Spleen (tissue), 11 donors: Measurements from ENCODE around the gene YTHDF1. TPM values are rescaled to one million over a fixed set of nuclear protein-coding genes. Genes with fewer than 3 reads are reported as not detected.

ENCODE experiments used
- DNase-seq: peaks from one replicate; pipeline ENCODE4 v3.0.0-alpha.2; 2020
- H3K27ac ChIP-seq, 8 donors: fragments of 200-600 bp; sonication (generic) in 7 of 8; 1 replicate in 4 of 8; 2 replicates in 4 of 8; pipeline versions ENCODE4 v1.5.0 to v1.8.0; 2016 to 2021; ENCODE audit warnings: inconsistent platforms in 4 of 8, mild to moderate bottlenecking in 4 of 8, moderate library complexity in 1 of 8
- H3K27me3 ChIP-seq, 7 donors: fragments of 200-600 bp; sonication (generic) in 6 of 7; replicated peaks in 1 of 7; 1 replicate in 4 of 7; 2 replicates in 3 of 7; pipeline versions ENCODE4 v1.5.0 to v1.8.0; 2016 to 2021; ENCODE audit warnings: inconsistent platforms in 3 of 7, mild to moderate bottlenecking in 1 of 7
- H3K36me3 ChIP-seq, 6 donors: fragments of 200-600 bp; sonication (generic) in 5 of 6; 1 replicate in 4 of 6; 2 replicates in 2 of 6; pipeline versions ENCODE4 v1.5.0 to v1.8.0; 2016 to 2021; ENCODE audit warnings: inconsistent platforms in 2 of 6
- H3K4me1 ChIP-seq, 6 donors: fragments of 200-600 bp; sonication (generic) in 5 of 6; 1 replicate in 3 of 6; 2 replicates in 3 of 6; pipeline versions ENCODE4 v1.5.0 to v1.8.0; 2016 to 2021; ENCODE audit warnings: inconsistent platforms in 3 of 6
- H3K4me3 ChIP-seq, 8 donors: fragments of 200-600 bp; sonication (generic) in 7 of 8; 1 replicate in 4 of 8; 2 replicates in 4 of 8; pipeline versions ENCODE4 v1.5.0 to v1.8.0; 2016 to 2021; ENCODE audit warnings: inconsistent platforms in 4 of 8, mild to moderate bottlenecking in 4 of 8, moderate library complexity in 2 of 8
- H3K9me3 ChIP-seq, 8 donors: fragments of 200-600 bp; sonication (generic) in 7 of 8; 1 replicate in 4 of 8; 2 replicates in 4 of 8; pipeline versions ENCODE4 v1.5.0 to v1.8.0; 2016 to 2021; ENCODE audit warnings: inconsistent platforms in 4 of 8
- CTCF ChIP-seq, 11 experiments: fragments of 200-600 bp in 7 of 11; fragments of 450-650 bp in 4 of 11; sonication (generic) in 4 of 11; IDR thresholded peaks in 8 of 11; conservative IDR thresholded peaks in 3 of 11; 1 replicate in 7 of 11; 2 replicates in 4 of 11; pipeline versions ENCODE4 v1.4.0 to v1.8.0; 2016 to 2021; ENCODE audit warnings: antibody characterized with exemption in 11 of 11, inconsistent platforms in 4 of 11, mild to moderate bottlenecking in 1 of 11
- POLR2A ChIP-seq, 3 donors: fragments of 450-650 bp; IDR thresholded peaks; one replicate each; pipeline ENCODE4 v1.5.1; 2017; ENCODE audit warnings: antibody characterized with exemption in 3 of 3, mild to moderate bottlenecking in 1 of 3
- POLR2AphosphoS5 ChIP-seq, 3 donors: sonication (generic); formaldehyde crosslinking; IDR thresholded peaks; one replicate each; pipeline ENCODE4 v1.5.1; 2017; ENCODE audit warnings: antibody characterized with exemption in 3 of 3
- WGBS, 5 donors: extraction: QIAGEN DNeasy Blood & Tissue Kit in 3 of 5; methylation state at CpG; one replicate each; pipeline versions ENCODE4 v1.1.5 to v1.1.7; 2013 to 2018; 5-methylcytosine and 5-hydroxymethylcytosine counted together
- intact Hi-C: fragments of 100-400 bp; cut with DNase I; formaldehyde crosslinking; loops from one replicate; pipeline ENCODE4 v1.15.0; 2023; ENCODE audit warnings: low total_unique reads
- polyA plus RNA-seq, 3 donors: library from polyadenylated mRNA; stranded (reverse); fragments of 200-250 nt; gene quantifications; one replicate each; pipeline ENCODE4 v1.2.1, GENCODE V29; 2013
- total RNA-seq, 7 donors: library from RNA; depleted of rRNA in 3 of 7; stranded (reverse); fragments of >200 nt in 3 of 7; fragmentation: NEBNext Ultra II Directional in 4 of 7; extraction: Animal tissue kit (Norgen Biotek cat#: 25700) in 4 of 7; gene quantifications; one replicate each; pipeline versions ENCODE4 v1.1.0 to v1.2.1, GENCODE V29; 2016 to 2021
- donor health status: healthy with polysubstance abuse.
- donor health status: DM: no; HTN: no; CAD: no; lungs with moderate emphysema.
- donor health status: DM: no; HTN: no; CAD: no.
- donor health status: Bipolar disorder and iron deficiency.
- donor health status: healthy.
- donor health status: DM: no; HTN: no; CAD: no.
- donor health status: DM: yes; HTN: yes; CAD: no.

The YTHDF1 gene
- total and polyA plus RNA-seq, 10 donors: 18.8 to 41.6 (median 33.0) TPM

- intact Hi-C loops: no loop called here
- no peak overlapping the region for H3K4me3 ChIP-seq
- no peak overlapping the region for H3K27ac ChIP-seq
- no peak for TF ChIP-seq POLR2A (IDR thresholded peaks at IDR 0.05)
- no peak for TF ChIP-seq POLR2AphosphoS5 (IDR thresholded peaks at IDR 0.05)
- no peak for TF ChIP-seq CTCF (IDR thresholded peaks at IDR 0.05 in 8 of 11, conservative IDR thresholded peaks at IDR 0.05 in 3 of 11)
- H3K4me1 ChIP-seq: peaks cover 0 to 3% (median 1%) of the 10 kb centered on the region in 6 donors
- peaks cover 3 to 95% (median 37%) of the 10 kb centered on the region in 7 donors for H3K27me3 ChIP-seq
- no peaks in the 10 kb centered on the region for H3K9me3 ChIP-seq
- 73 to 89% (median 78%) methylated on average over 7 to 25 of the region's 25 CpGs for WGBS, 5 donors
- no peak for DNase-seq
- no peaks in the 10 kb centered on the region for H3K36me3 ChIP-seq
Measured at GRCh38 chr20:63259734-63260460, 44.0 kb upstream of the YTHDF1 start.

GRCh38 chr20:63258781-63259180, 42.9 kb upstream of the YTHDF1 start:
- Histone ChIP-seq H3K4me3 (no peak overlapping the region), H3K27me3 (peaks cover 3 to 95% (median 48%) of the 10 kb centered on the region in 7 donors), H3K4me1 (peaks cover 0 to 14% (median 11%) of the 10 kb centered on the region in 6 donors), H3K36me3 (no peaks in the 10 kb centered on the region), H3K9me3 (no peaks in the 10 kb centered on the region), H3K27ac (no peak overlapping the region)
- TF ChIP-seq CTCF (IDR thresholded peaks at IDR 0.05 in 8 of 11, conservative IDR thresholded peaks at IDR 0.05 in 3 of 11) (no peak), POLR2AphosphoS5 (IDR thresholded peaks at IDR 0.05) (no peak), POLR2A (IDR thresholded peaks at IDR 0.05) (no peak)
- intact Hi-C loops: no loop called here
- WGBS, 5 donors: 53 to 62% (median 57%) methylated on average over 8 of the region's 8 CpGs
- DNase-seq: no peak

- intact Hi-C loops: no loop called here
- peaks cover 3 to 95% (median 54%) of the 10 kb centered on the region in 7 donors for H3K27me3 ChIP-seq
- peaks cover 7 to 26% (median 22%) of the 10 kb centered on the region in 6 donors for H3K4me1 ChIP-seq
- TF ChIP-seq POLR2A (IDR thresholded peaks at IDR 0.05) (no peak), POLR2AphosphoS5 (IDR thresholded peaks at IDR 0.05) (no peak), CTCF (IDR thresholded peaks at IDR 0.05 in 8 of 11, conservative IDR thresholded peaks at IDR 0.05 in 3 of 11) (no peak)
- H3K4me3 ChIP-seq: no peak overlapping the region
- H3K9me3 ChIP-seq: no peaks in the 10 kb centered on the region
- no peaks in the 10 kb centered on the region for H3K36me3 ChIP-seq
- H3K27ac ChIP-seq: no peak overlapping the region
- 85 to 93% (median 89%) methylated on average over 13 of the region's 13 CpGs for WGBS, 5 donors
- no peak for DNase-seq
Measured at GRCh38 chr20:63257629-63258028, 41.7 kb upstream of the YTHDF1 start.

- intact Hi-C loops: no loop called here
- H3K4me1 ChIP-seq: peaks cover 7 to 25% (median 22%) of the 10 kb centered on the region in 6 donors
- WGBS, 5 donors: 83 to 94% (median 88%) methylated on average over 4 of the region's 4 CpGs
- H3K4me3 ChIP-seq: no peak overlapping the region
- TF ChIP-seq POLR2A (IDR thresholded peaks at IDR 0.05): no peak
- no peak for TF ChIP-seq CTCF (IDR thresholded peaks at IDR 0.05 in 8 of 11, conservative IDR thresholded peaks at IDR 0.05 in 3 of 11)
- no peak for TF ChIP-seq POLR2AphosphoS5 (IDR thresholded peaks at IDR 0.05)
- H3K27me3 ChIP-seq: peaks cover 3 to 95% (median 61%) of the 10 kb centered on the region in 7 donors
- no peaks in the 10 kb centered on the region for H3K36me3 ChIP-seq
- H3K9me3 ChIP-seq: no peaks in the 10 kb centered on the region
- DNase-seq: no peak
- H3K27ac ChIP-seq: no peak overlapping the region
Measured at GRCh38 chr20:63256954-63257353, 41.0 kb upstream of the YTHDF1 start.
